ENCODE results near the gene FBXL20.
"Not testable (repeated sequence)": the region's sequence is repeated elsewhere in the genome, so short reads cannot be mapped to it uniquely, and the experiment has no call there.

Gene FBXL20

DNA sequence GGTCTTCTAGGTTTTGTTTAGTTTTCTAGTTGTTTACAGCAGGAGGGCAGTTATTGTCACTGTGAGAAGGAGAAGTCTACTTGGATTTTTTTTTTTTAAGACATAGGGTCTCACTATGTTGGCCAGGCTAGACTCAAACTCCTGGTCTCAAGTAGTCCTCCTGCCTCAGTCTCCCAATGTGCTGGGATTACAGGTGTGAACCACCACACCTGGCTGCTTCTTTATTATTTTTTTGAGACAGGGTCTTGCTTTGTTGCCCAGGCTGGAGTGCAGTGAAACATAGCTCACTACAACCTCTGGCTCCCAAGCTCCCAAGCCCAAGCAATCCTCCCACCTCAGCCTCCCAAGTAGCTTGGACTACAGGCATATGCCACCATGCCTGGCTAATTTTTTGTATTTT is 107.4 kb downstream of the FBXL20 start:
- no peak for ATAC-seq
- no peak for TF ChIP-seq TOX (CRISPR knock-in tag; IDR thresholded peaks at IDR 0.05; ENCODE audit: borderline replicate concordance)
- TF ChIP-seq BACH2 (CRISPR knock-in tag; IDR thresholded peaks at IDR 0.05; ENCODE audit: borderline replicate concordance), result no peak
- TF ChIP-seq PPARA (CRISPR knock-in tag; IDR thresholded peaks at IDR 0.05; ENCODE audit: borderline replicate concordance), result no peak
- TF ChIP-seq ZNF8 (CRISPR knock-in tag; IDR thresholded peaks at IDR 0.05), result no peak
- no peak for TF ChIP-seq ZC3H10 (CRISPR knock-in tag; IDR thresholded peaks at IDR 0.05)
- TF ChIP-seq ISL1 (CRISPR knock-in tag; IDR thresholded peaks at IDR 0.05), result no peak
- no peak for TF ChIP-seq GLIS3 (CRISPR knock-in tag; IDR thresholded peaks at IDR 0.05)
- no peak for TF ChIP-seq ZFP30 (CRISPR knock-in tag; IDR thresholded peaks at IDR 0.05)
- no peak for TF ChIP-seq ZNF70 (CRISPR knock-in tag; IDR thresholded peaks at IDR 0.05)
- TF ChIP-seq SNAI2 (CRISPR knock-in tag; IDR thresholded peaks at IDR 0.05), result no peak
- TF ChIP-seq, protein P1, sequence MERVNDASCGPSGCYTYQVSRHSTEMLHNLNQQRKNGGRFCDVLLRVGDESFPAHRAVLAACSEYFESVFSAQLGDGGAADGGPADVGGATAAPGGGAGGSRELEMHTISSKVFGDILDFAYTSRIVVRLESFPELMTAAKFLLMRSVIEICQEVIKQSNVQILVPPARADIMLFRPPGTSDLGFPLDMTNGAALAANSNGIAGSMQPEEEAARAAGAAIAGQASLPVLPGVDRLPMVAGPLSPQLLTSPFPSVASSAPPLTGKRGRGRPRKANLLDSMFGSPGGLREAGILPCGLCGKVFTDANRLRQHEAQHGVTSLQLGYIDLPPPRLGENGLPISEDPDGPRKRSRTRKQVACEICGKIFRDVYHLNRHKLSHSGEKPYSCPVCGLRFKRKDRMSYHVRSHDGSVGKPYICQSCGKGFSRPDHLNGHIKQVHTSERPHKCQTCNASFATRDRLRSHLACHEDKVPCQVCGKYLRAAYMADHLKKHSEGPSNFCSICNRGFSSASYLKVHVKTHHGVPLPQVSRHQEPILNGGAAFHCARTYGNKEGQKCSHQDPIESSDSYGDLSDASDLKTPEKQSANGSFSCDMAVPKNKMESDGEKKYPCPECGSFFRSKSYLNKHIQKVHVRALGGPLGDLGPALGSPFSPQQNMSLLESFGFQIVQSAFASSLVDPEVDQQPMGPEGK (CRISPR knock-in tag; IDR thresholded peaks at IDR 0.05; ENCODE audit: borderline replicate concordance), result no peak
- no peak for TF ChIP-seq ARNTL (CRISPR knock-in tag; IDR thresholded peaks at IDR 0.05; ENCODE audit: borderline replicate concordance, low read depth)
- TF ChIP-seq OSR1 (CRISPR knock-in tag; IDR thresholded peaks at IDR 0.05), result no peak
- TF ChIP-seq, protein P2, sequence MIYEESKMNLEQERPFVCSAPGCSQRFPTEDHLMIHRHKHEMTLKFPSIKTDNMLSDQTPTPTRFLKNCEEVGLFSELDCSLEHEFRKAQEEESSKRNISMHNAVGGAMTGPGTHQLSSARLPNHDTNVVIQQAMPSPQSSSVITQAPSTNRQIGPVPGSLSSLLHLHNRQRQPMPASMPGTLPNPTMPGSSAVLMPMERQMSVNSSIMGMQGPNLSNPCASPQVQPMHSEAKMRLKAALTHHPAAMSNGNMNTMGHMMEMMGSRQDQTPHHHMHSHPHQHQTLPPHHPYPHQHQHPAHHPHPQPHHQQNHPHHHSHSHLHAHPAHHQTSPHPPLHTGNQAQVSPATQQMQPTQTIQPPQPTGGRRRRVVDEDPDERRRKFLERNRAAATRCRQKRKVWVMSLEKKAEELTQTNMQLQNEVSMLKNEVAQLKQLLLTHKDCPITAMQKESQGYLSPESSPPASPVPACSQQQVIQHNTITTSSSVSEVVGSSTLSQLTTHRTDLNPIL (CRISPR knock-in tag; IDR thresholded peaks at IDR 0.05; ENCODE audit: low read depth), result no peak
- TF ChIP-seq ESRRG (CRISPR knock-in tag; IDR thresholded peaks at IDR 0.05), result no peak
- TF ChIP-seq, protein P3, sequence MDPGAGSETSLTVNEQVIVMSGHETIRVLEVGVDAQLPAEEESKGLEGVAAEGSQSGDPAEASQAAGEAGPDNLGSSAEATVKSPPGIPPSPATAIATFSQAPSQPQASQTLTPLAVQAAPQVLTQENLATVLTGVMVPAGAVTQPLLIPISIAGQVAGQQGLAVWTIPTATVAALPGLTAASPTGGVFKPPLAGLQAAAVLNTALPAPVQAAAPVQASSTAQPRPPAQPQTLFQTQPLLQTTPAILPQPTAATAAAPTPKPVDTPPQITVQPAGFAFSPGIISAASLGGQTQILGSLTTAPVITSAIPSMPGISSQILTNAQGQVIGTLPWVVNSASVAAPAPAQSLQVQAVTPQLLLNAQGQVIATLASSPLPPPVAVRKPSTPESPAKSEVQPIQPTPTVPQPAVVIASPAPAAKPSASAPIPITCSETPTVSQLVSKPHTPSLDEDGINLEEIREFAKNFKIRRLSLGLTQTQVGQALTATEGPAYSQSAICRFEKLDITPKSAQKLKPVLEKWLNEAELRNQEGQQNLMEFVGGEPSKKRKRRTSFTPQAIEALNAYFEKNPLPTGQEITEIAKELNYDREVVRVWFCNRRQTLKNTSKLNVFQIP (CRISPR knock-in tag; IDR thresholded peaks at IDR 0.05; ENCODE audit: borderline replicate concordance, low read depth), result no peak
- TF ChIP-seq, protein P4, sequence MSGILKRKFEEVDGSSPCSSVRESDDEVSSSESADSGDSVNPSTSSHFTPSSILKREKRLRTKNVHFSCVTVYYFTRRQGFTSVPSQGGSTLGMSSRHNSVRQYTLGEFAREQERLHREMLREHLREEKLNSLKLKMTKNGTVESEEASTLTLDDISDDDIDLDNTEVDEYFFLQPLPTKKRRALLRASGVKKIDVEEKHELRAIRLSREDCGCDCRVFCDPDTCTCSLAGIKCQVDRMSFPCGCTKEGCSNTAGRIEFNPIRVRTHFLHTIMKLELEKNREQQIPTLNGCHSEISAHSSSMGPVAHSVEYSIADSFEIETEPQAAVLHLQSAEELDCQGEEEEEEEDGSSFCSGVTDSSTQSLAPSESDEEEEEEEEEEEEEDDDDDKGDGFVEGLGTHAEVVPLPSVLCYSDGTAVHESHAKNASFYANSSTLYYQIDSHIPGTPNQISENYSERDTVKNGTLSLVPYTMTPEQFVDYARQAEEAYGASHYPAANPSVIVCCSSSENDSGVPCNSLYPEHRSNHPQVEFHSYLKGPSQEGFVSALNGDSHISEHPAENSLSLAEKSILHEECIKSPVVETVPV (CRISPR knock-in tag; IDR thresholded peaks at IDR 0.05), result no peak
- no peak for TF ChIP-seq CSDC2 (CRISPR knock-in tag; IDR thresholded peaks at IDR 0.05)

DNA sequence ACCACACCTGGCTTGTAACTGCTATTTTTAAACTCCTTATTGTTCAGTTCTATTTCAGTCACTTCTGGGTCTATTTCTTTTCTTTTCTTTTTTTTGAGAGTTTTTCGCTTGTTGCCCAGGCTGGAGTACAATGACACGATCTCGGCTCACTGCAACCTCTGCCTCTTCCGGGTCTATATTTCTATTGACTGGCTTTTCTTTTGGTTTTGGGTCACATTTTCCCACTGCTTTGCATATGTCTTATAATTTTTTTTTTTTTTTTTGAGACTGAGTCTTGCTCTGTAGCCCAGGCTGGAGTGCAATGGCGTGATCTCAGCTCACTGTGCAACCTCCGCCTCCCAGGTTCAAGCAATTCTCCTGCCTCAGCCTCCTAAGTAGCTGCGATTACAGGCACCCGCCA is 108.9 kb downstream of the FBXL20 start:
- ATAC-seq, result not testable (repeated sequence)

DNA sequence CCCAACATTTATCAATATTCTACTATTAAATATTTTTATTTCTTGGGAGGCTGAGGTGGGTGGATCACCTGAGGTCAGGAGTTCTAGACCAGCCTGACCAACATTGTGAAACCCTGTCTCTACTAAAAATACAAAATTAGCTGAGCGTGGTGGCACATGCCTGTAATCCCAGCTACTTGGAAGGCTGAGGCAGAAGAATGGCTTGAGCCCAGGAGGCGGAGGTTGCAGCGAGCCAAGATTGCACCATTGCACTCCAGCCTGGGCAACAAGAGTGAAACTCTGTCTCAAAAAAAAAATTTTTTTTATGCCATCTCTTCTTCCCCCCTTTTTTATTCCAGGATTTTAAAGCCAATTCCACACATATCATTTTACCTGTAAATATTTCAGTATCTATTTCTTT is 114.9 kb downstream of the FBXL20 start:
- ATAC-seq, result not testable (repeated sequence)

DNA sequence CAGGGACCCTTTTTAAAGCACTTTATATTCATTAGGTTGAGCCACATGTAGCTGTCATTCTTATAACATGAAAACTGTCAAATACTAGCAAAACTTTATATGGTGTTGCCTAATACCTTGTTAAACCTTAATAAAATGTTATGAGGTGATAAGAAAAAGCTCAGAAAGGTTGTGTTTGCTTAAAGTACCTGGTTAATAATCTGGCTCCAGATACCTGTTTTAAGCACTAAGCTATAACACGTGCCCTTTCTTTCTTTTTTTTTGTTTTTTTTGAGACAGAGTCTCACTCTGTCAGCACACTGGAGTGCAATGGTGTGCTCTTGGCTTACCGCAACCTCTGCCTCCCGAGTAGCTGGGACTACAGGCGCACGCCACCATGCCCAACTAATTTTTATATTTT is 116.7 kb downstream of the FBXL20 start:
- no peak for TF ChIP-seq ZFP3 (CRISPR knock-in tag; IDR thresholded peaks at IDR 0.05)
- TF ChIP-seq ZFP30 (CRISPR knock-in tag; IDR thresholded peaks at IDR 0.05), result no peak
- no peak for TF ChIP-seq PPARA (CRISPR knock-in tag; IDR thresholded peaks at IDR 0.05; ENCODE audit: borderline replicate concordance)
- TF ChIP-seq OSR1 (CRISPR knock-in tag; IDR thresholded peaks at IDR 0.05), result no peak
- TF ChIP-seq ESRRG (CRISPR knock-in tag; IDR thresholded peaks at IDR 0.05), result no peak
- no peak for TF ChIP-seq RARB (CRISPR knock-in tag; IDR thresholded peaks at IDR 0.05)
- no peak for TF ChIP-seq ISL1 (CRISPR knock-in tag; IDR thresholded peaks at IDR 0.05)
- TF ChIP-seq, protein P3 (CRISPR knock-in tag; IDR thresholded peaks at IDR 0.05; ENCODE audit: borderline replicate concordance, low read depth), result no peak
- TF ChIP-seq, protein P5, sequence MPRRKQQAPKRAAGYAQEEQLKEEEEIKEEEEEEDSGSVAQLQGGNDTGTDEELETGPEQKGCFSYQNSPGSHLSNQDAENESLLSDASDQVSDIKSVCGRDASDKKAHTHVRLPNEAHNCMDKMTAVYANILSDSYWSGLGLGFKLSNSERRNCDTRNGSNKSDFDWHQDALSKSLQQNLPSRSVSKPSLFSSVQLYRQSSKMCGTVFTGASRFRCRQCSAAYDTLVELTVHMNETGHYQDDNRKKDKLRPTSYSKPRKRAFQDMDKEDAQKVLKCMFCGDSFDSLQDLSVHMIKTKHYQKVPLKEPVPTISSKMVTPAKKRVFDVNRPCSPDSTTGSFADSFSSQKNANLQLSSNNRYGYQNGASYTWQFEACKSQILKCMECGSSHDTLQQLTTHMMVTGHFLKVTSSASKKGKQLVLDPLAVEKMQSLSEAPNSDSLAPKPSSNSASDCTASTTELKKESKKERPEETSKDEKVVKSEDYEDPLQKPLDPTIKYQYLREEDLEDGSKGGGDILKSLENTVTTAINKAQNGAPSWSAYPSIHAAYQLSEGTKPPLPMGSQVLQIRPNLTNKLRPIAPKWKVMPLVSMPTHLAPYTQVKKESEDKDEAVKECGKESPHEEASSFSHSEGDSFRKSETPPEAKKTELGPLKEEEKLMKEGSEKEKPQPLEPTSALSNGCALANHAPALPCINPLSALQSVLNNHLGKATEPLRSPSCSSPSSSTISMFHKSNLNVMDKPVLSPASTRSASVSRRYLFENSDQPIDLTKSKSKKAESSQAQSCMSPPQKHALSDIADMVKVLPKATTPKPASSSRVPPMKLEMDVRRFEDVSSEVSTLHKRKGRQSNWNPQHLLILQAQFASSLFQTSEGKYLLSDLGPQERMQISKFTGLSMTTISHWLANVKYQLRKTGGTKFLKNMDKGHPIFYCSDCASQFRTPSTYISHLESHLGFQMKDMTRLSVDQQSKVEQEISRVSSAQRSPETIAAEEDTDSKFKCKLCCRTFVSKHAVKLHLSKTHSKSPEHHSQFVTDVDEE (CRISPR knock-in tag; IDR thresholded peaks at IDR 0.05), result no peak
- TF ChIP-seq, protein P2 (CRISPR knock-in tag; IDR thresholded peaks at IDR 0.05; ENCODE audit: low read depth), result no peak
- TF ChIP-seq GLIS3 (CRISPR knock-in tag; IDR thresholded peaks at IDR 0.05), result no peak
- no peak for TF ChIP-seq ZNF8 (CRISPR knock-in tag; IDR thresholded peaks at IDR 0.05)
- no peak for TF ChIP-seq BACH2 (CRISPR knock-in tag; IDR thresholded peaks at IDR 0.05; ENCODE audit: borderline replicate concordance)
- TF ChIP-seq ZNF70 (CRISPR knock-in tag; IDR thresholded peaks at IDR 0.05), result no peak
- TF ChIP-seq, protein P4 (CRISPR knock-in tag; IDR thresholded peaks at IDR 0.05), result no peak
- ATAC-seq, result no peak
